Measurements from ENCODE around the gene NTM.
"Not testable (repeated sequence)": the region's sequence is repeated elsewhere in the genome, so short reads cannot be mapped to it uniquely, and the experiment has no call there.

Gene NTM

GRCh38 chr11:131668500-131669400 is 298.3 kb downstream of the NTM start:
- DNase-seq (ENCODE audit: low read depth): no peak

GRCh38 chr11:131669401-131669780 is 299.0 kb downstream of the NTM start:
- no peak for DNase-seq (ENCODE audit: low read depth)

GRCh38 chr11:131670876-131671275 is 300.5 kb downstream of the NTM start:
- no peak for DNase-seq (ENCODE audit: low read depth)

GRCh38 chr11:131671320-131671719 is 300.9 kb downstream of the NTM start:
- DNase-seq (ENCODE audit: low read depth): no peak

GRCh38 chr11:131671734-131672133 is 301.3 kb downstream of the NTM start:
- DNase-seq (ENCODE audit: low read depth): no peak

GRCh38 chr11:131672191-131672590 is 301.8 kb downstream of the NTM start:
- DNase-seq (ENCODE audit: low read depth): no peak

GRCh38 chr11:131674051-131674755 is 303.8 kb downstream of the NTM start:
- DNase-seq (ENCODE audit: low read depth): peak; percentile 67

- no peak for DNase-seq (ENCODE audit: low read depth)
Observed at GRCh38 chr11:131675121-131675888, 304.9 kb downstream of the NTM start.

- no peak for DNase-seq (ENCODE audit: low read depth)
Observed at GRCh38 chr11:131677828-131678470, 307.5 kb downstream of the NTM start.

- DNase-seq (ENCODE audit: low read depth): no peak
Observed at GRCh38 chr11:131678658-131679340, 308.4 kb downstream of the NTM start.

GRCh38 chr11:131680448-131680847 is 310.0 kb downstream of the NTM start:
- not testable (repeated sequence) for DNase-seq (ENCODE audit: low read depth)

- no peak for DNase-seq (ENCODE audit: low read depth)
Observed at GRCh38 chr11:131681920-131682319, 311.5 kb downstream of the NTM start.

- DNase-seq (ENCODE audit: low read depth): no peak
Observed at GRCh38 chr11:131682373-131683015, 312.1 kb downstream of the NTM start.

- no peak for DNase-seq (ENCODE audit: low read depth)
Observed at GRCh38 chr11:131683131-131683530, 312.7 kb downstream of the NTM start.

- DNase-seq (ENCODE audit: low read depth): no peak
Observed at GRCh38 chr11:131683666-131684065, 313.3 kb downstream of the NTM start.

- DNase-seq (ENCODE audit: low read depth): no peak
Observed at GRCh38 chr11:131684111-131685060, 314.0 kb downstream of the NTM start.

- no peak for DNase-seq (ENCODE audit: low read depth)
Observed at GRCh38 chr11:131685206-131685605, 314.8 kb downstream of the NTM start.

GRCh38 chr11:131685906-131686305 is 315.5 kb downstream of the NTM start:
- DNase-seq (ENCODE audit: low read depth): no peak

- no peak for DNase-seq (ENCODE audit: low read depth)
Observed at GRCh38 chr11:131686836-131687235, 316.4 kb downstream of the NTM start.

Data from GM04504 (cell line).